Stimulated activated CD8-positive, alpha-beta memory T cell treated with anti-CD3 and anti-CD28 coated beads, Interleukin-4, amount 100 ng/mL, for 4 hours (primary cell): ENCODE measurements around the gene MGRN1.

ENCODE experiments used
- DNase-seq, 2 donors: peaks; one replicate each; pipeline ENCODE4 v3.0.0-alpha.2; 2020; ENCODE audit warnings: low read depth in 2 of 2, low spot score in 1 of 2

Gene MGRN1

GRCh38 chr16:4673387-4674046 lies 48.9 kb downstream of the MGRN1 start:
- no peak for DNase-seq

DNA sequence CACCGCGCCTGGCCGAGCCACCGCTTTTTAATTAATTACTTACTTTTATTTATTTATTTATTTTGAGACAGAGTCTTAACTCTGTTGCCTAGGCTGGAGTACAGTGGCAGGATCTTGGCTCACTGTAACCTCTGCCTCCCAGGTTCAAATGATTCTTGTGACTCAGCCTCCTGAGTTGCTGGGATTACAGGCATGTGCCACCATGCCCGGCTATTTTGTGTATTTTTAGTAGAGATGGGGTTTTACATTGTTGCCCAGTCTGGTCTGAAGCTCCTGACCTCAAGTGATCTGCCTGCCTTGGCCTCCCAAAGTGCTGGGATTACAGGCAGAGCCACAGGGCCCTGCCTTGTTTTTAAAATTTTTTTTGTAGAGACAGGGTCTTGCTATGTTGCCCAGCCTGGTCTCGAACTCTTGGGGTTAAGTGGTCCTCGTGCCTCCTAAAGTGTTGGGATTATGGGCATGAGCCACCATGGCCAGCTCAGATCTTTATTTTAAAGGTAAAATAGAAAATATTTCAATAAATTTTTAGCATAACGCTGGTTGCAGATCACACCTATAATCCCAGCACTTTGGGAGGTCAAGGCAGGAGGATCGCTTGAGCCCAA lies 50.4 kb downstream of the MGRN1 start:
- DNase-seq, result no peak

GRCh38 chr16:4675864-4676786 lies 51.5 kb downstream of the MGRN1 start:
- DNase-seq, result peak; percentile 19 to 35

DNA sequence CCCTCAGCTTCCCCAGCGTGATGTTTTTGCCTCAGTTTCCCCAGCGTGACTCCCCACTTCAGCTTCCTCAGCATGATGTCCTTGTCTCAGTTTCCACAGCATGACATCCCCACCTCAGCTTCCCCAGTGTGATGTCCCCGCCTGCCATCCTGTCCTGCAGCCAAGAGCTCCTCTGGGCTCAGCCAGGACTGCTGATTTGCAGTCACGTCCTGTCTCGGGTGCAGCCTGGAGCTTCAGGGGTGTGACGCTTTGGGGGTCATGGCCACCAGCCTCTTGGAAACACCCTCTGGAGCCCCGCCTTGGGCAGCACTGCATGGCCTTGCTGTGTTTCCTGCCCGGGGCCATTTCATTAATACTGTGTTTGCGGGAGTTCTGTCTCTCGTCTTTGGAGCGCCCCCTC lies 52.2 kb downstream of the MGRN1 start:
- DNase-seq, result no peak

DNA sequence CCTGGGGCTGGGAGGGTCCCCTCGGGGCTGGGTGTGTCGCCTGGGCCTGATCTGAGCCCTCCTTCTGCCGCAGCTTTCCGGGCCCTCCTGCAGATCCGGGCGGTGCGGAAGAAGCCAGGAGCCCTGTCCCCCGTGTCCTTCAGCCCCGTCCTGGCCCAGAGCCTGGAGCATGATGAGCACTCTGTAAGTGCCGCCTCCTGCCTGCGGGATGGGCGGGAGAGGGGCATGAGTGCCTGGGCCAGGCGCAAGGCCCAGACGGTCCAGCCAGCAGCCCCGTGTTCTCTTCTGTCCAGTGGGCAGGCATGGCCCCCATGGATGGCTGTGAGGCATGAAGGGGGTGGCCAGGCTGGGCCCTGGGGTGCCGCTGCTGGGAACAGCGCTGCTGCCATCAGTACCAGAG lies 52.8 kb downstream of the MGRN1 start:
- no peak for DNase-seq

GRCh38 chr16:4677994-4678393 lies 53.4 kb downstream of the MGRN1 start:
- DNase-seq, result no peak

GRCh38 chr16:4678596-4678995 lies 54.0 kb downstream of the MGRN1 start:
- DNase-seq, result no peak

GRCh38 chr16:4679156-4679849 lies 54.7 kb downstream of the MGRN1 start:
- DNase-seq, result no peak

DNA sequence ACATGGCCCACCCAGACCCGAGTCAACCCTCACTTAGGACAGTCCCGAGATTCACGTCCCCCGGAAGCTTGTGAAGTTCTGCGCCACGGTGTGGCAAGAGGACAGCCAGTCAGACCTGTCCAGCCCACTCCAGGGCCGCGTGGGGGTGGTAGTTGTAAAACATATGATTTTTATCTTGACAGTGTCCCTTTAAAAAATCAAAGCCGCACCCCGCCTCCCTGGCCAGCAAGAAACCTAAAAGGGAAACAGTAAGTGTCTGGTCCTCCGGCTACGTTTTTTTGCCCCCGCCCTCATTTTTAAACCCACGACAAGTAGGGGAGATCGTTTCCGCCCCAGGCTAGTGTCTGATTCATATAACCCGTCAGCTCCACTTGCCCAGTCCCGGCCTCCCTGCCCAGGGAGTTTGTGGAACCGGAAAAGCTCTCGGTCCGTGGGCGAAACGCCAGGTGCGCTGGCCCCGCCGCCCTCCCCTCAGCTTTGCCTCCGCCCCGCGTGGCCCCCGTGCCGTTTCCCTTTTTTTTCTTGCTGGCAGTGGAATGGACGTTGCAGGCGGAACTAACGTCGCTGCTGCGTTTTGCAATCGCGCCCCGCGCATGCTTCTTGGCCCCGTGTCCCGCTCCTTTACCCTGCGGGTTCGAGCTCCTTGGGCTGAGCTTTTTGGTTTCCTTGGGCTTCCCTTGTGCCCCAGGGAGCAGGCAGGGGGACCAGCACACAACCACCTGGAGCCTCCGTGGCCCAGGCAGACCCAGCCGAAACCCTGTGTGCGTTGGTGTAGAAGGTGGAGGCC lies 55.4 kb downstream of the MGRN1 start:
- no peak for DNase-seq

DNA sequence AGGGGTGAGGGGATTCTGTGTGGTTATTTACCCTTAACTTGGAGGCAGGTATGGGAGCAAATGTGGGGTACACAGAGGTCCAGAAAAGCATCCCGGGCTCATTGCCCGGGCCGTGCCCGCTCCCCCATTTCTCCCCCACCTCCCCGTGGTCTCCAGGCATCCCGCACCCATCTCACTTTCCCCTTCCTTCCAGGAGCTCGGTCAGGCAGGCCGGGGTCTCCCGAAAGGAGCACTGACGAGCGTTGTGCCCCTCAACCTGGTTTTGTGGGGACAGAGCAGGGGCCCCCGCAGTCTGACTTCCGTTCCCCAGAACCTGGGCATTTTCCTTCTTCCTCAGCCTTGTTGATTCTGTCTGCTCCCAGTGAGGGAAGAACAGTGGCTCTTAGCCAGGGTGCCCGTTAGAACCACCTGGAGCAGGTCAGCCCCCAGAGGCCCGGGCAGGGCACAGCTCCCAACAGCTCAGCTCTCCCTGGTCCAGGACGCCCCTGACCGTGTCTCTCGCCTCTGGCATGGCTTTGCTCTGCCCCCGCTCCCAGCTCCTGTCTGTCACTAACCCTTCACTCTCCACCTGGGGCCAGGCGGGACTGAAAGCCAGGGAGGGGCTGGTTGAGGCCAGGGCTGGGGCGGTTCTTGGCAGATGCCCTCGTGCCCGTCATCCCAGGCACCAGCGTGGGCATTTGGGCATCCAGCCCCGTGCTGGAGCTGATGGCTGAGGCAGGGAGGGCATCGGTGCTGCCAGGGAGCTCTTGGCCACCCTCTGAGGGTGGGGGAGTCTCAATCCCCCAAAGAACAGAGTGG lies 56.2 kb downstream of the MGRN1 start:
- DNase-seq, result no peak

DNA sequence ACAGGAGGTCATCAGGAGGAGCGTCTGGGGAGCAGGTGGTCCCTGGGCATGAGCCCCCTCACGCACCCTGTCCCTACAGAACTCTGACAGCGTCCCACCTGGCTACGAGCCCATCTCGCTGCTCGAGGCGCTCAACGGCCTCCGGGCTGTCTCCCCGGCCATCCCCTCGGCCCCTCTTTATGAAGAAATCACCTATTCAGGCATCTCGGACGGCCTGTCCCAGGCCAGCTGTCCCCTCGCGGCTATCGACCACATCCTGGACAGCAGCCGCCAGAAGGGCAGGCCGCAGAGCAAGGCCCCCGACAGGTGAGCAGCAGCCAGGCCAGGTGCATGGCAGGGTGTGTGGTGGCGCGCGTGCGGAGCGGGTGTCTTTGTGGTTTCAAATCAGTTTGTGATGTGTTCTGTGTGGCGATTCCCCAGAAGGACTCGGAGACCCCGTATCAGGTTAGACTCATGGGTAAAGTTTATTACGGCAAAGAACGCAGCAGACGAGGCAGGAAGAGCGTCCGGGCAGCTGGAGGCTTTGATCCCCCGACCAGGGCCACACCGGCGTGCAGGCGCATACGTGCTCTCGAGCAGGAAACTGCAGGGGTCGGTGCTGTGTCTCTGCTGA lies 57.0 kb downstream of the MGRN1 start:
- DNase-seq, result no peak

DNA sequence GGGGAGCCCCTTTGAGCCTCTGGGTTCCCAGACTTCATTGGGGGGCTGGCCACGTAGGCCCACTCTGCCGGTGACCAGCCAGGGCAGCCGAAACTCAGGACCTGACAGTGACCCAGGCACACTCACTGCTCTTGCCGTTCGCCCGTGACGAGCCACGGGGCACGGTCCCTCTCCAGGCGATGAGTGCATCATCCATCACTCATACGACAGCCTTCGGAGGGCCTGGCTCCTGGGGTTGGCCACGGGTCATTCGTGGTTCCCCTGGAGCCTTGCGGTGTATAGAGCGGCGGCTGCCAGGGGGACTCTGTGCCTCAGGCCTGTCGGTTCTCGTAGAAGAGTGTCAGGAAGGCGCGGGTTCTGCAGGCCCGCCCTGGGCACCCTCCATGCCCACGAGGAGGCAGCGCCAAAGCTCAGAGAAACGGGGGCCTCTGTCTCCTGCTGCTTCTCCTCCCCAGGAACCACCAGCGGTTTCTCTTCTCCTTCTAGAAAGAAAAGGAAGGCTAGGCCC lies 57.5 kb downstream of the MGRN1 start:
- no peak for DNase-seq

DNA sequence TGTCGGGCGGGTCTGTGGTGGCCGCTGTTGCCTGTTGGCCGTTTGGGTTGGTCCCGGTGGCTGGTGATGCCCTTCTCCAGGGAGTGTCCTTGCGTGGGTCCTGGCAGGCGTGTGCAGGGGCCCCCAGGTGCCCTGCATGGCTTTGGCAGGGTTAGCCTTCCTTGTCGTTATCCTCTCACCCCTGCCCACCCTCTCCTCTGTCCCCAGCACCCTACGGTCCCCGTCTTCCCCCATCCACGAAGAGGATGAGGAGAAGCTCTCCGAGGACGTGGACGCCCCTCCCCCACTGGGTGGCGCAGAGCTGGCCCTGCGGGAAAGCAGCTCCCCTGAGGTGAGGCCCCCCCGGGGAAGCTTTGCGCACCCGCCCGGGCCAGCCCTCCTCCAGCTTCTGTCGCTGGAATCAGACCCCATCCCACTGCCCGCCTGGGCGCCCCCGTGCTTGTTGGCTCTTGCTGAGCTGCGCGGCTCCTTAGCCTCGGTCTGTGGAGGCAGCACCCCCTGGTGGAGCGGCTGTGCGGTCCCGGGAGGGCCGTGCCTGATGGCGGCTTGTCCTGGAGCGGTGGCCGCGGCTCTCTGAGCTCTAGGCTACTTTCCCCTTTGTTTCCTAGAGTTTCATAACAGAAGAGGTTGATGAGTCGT lies 58.1 kb downstream of the MGRN1 start:
- DNase-seq, result no peak

- DNase-seq, result no peak
Observed at GRCh38 chr16:4683255-4684057, 58.8 kb downstream of the MGRN1 start.

GRCh38 chr16:4684058-4684715 lies 59.6 kb downstream of the MGRN1 start:
- no peak for DNase-seq

DNA sequence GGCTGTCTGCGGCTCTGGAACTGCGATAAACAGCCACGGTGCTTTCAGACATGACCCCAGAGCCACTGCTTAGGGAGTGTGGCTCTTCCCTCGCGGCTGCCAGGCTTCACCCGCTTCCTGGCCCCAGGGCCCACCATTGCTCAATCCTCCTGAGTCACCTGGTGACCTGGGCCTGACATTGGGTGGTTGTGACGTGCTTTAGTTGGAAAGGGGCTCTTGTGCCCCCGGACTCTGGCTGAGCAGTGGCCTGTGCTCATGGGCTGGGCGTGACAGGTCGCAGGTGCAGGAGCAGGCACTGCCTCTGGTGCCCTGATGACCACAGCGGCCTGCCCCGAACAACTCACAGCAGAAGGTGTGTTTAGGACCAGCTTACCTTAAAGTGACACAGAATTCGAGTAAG lies 60.1 kb downstream of the MGRN1 start:
- no peak for DNase-seq

GRCh38 chr16:4685292-4685691 lies 60.7 kb downstream of the MGRN1 start:
- DNase-seq, result no peak
